Sigmoid colon (tissue), 4 donors: ENCODE measurements around the gene AKR1E2.

Experiments used
- POLR2A ChIP-seq, 2 donors: fragments of 450-650 bp; IDR thresholded peaks; one replicate each; pipeline ENCODE4 v1.6.1; 2016; ENCODE audit warnings: antibody characterized with exemption in 2 of 2, mild to moderate bottlenecking in 2 of 2, moderate library complexity in 2 of 2
- POLR2AphosphoS5 ChIP-seq, 4 donors: sonication (generic); formaldehyde crosslinking; IDR thresholded peaks; one replicate each; pipeline ENCODE4 v1.6.1; 2017; ENCODE audit warnings: antibody characterized with exemption in 4 of 4
- TF ChIP-seq, protein P1 (sequence below), 4 experiments: fragments of 450-650 bp in 3 of 4; fragments of 200-600 bp in 1 of 4; IDR thresholded peaks; one replicate each; pipeline ENCODE4 v1.5.1; 2016 to 2019; ENCODE audit warnings: antibody characterized with exemption in 4 of 4, mild to moderate bottlenecking in 3 of 4, moderate library complexity in 2 of 4

DNA sequence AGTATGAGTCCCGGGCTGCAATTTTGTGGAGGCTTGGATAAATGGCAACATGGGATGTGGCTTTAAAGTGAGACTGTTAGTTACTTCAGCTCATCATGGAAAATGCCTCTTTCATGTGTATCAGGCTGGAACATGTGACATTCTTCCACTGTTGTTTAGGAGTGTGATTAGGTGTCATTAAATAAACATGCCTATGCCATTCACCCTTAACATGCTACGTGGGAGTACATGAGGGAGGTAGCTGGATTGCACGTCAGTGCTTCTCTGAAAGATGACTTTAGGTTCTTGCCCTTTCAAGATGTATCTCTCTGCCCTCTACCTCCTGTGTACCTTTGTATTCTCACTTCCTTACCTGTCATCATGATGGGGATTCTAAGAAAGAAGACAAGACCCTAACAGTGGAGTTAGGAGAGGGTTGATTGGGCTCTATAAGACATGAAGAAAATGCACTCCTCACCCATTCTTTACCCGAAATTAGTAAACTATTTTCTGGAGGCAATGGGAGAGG is 8.9 kb downstream of the AKR1E2 start:
- no peak for TF ChIP-seq POLR2A (IDR thresholded peaks at IDR 0.05)
- no peak for TF ChIP-seq POLR2AphosphoS5 (IDR thresholded peaks at IDR 0.05)
- TF ChIP-seq, protein P1, sequence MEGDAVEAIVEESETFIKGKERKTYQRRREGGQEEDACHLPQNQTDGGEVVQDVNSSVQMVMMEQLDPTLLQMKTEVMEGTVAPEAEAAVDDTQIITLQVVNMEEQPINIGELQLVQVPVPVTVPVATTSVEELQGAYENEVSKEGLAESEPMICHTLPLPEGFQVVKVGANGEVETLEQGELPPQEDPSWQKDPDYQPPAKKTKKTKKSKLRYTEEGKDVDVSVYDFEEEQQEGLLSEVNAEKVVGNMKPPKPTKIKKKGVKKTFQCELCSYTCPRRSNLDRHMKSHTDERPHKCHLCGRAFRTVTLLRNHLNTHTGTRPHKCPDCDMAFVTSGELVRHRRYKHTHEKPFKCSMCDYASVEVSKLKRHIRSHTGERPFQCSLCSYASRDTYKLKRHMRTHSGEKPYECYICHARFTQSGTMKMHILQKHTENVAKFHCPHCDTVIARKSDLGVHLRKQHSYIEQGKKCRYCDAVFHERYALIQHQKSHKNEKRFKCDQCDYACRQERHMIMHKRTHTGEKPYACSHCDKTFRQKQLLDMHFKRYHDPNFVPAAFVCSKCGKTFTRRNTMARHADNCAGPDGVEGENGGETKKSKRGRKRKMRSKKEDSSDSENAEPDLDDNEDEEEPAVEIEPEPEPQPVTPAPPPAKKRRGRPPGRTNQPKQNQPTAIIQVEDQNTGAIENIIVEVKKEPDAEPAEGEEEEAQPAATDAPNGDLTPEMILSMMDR (IDR thresholded peaks at IDR 0.05), result no peak
